HG03432 (cell line): ENCODE measurements around the gene RELCH.
A peak's percentile ranks its signal among the peaks of the same experiment; 100 is the strongest.

Source experiments
- ATAC-seq: cut with Tn5 transposase; IDR thresholded peaks from one replicate; pipeline ENCODE4 v1.9.1; 2021; ENCODE audit warnings: mild to moderate bottlenecking, moderate library complexity; ENCODE audit not compliant: unreplicated experiment

Gene RELCH

DNA sequence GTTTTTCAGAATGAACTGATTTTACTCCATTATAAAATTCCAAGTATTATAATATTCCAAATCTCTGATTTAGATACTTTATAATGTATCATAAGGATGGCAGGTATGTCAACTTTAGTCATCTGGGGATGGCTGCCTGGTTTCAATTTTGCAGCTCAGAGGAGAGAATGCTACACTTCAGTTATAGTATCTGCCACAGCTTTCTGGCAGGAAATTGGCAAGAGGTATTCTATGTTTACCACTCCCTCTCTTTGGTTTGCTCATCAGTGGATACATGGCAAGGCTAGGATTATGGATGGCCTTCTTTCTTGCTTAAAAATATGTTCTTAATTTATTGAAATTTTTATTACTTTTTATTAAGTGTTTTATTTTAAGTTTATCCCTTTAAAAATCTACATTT, 71.0 kb downstream of the RELCH start:
- ATAC-seq, result no peak

DNA sequence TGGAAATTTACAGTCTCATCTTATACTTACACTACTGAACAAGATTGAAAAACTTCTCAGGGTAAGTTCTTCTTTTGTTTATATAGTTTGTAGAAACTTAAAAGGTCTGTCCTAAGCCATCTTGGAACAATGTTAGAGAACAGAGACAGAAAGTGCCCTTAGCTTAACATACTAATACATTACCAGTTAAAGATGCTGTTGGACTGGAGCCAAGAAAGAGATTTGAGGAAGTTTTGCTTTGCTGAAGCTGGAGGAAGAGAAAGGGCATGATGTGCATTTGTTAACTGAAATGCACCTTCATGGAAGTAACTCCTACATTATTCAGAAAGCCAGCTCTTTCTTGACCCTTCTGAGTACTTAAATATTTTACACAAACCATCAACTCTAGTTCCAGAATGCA, 71.6 kb downstream of the RELCH start:
- no peak for ATAC-seq

DNA sequence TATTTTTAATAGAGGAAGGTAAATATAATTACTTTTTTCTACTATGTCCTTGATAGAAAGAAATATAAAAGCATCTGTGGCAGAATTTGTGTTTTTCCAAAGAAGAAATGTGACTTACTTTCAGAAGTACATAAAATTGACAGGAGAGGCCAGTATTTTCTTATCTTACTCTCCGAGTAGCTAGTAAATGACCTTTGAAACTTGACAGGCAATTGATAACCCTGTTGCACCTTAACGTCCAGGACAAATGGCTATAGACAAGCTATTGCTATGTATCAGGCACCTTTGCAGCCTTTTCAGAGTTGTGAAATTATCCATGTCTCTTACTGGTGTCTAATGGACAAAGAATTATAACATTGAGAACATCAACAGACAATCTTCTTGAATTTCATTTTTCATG, 75.0 kb downstream of the RELCH start:
- no peak for ATAC-seq

DNA sequence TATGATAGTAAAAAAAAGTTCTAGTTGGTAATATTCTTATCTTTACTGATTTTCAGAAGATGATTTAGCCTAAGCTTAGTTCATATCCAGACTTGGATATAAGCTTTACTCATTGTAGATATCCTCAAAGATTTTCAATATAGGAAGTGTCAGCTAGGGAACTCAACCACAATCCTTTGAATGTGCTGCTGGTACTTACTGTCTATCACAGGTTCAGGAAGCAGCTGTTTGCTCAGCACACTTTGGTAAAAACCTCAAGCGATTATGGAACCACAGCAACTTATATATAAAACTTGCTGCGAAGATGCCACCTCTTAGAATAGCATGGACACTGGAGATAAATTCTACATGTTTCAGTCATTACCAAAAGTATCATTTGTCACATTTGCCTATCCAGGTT, 77.9 kb downstream of the RELCH start:
- no peak for ATAC-seq

DNA sequence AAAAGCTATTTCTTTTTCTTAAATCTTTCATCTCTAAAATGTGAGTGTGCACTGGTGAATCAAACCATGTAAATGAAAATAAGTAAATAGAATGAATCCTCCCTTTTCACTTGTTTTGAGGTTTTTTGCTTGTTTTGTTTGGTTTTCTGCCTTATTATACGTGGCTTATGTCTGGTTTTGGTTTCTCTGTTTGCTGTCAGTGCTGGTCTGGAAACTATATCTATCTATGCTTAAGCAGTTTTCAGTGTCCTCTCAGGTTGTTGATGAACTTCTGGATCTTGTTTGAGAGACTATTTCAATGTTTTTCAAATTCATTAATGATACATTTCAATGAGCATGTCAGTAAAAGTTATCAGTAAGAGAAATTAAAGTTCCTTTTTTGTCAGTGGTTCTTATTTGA, 90.0 kb downstream of the RELCH start:
- ATAC-seq, result no peak

DNA sequence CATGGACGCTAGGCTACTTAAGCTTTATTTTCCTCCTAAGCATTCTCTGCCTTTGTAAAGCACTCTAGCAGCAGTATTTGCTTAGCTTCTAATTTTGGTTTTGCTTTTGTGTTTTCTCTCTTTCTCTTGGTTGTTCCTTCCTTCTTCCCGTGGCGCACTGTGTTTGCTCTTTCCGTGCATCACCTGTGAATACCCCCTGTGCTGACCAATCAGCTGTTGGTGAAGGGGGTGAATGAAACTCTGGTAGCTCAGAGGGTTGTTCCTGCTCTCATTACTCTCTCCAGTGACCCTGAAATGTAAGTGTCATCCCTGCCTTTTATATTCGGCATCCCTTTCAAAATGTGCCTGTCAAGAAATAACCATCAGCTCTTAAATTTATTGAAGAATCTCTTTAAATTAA, 92.5 kb downstream of the RELCH start:
- ATAC-seq, result no peak

DNA sequence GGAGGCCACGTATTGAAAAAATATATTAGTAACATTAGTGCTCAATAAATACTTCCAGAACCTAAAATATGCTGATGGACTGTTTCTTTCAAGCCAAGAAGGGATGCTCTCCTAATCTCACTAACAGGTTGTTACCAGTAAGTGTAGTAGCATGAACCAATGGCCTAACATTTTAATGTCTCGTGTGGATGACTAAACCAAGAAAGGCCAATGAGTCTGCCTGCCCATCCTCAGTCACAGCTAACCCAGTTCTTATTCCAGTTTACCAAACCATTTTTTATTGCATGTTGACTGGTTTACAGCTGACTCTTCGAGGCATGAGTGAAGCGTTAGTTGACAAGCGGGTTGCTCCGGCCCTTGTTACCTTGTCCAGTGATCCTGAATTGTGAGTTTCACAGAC, 93.0 kb downstream of the RELCH start:
- ATAC-seq, result no peak

DNA sequence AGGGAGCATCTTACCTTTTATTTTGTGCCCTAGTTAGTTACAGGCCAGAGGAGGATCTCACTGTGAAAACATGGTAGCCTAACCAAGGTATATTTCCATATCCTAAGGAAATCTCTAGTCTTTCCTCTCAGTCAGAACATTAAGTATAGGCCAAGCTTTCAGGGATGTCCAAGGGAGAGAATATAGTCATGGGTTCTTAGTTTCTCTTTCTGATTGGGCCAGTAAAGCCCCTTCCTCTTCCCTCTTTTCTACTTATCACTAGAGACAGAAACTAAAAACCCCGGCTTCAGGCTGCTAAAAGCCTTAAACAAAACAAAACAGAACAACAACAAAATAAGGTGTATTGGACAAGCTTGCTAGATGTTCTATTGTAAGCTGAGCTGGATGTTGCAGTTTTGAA, 93.7 kb downstream of the RELCH start:
- no peak for ATAC-seq

DNA sequence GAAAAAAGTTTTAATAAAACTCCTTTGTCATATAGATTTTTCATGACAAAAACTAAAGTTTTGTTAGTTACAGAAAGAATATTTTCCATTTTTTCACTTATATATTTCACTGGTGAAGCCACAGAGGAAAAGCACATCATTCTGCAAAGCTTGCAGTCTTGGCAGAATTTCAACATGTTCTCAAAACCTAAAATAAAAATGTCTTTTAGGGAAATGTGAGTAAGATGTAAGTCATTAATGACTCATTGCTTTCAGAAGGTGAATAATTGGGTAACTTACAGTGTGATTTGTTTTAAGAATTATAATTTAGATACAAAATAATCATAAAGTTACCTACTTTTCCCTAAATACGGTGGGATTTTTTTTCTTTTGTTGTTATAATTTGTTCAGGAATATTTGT, 94.6 kb downstream of the RELCH start:
- no peak for ATAC-seq

DNA sequence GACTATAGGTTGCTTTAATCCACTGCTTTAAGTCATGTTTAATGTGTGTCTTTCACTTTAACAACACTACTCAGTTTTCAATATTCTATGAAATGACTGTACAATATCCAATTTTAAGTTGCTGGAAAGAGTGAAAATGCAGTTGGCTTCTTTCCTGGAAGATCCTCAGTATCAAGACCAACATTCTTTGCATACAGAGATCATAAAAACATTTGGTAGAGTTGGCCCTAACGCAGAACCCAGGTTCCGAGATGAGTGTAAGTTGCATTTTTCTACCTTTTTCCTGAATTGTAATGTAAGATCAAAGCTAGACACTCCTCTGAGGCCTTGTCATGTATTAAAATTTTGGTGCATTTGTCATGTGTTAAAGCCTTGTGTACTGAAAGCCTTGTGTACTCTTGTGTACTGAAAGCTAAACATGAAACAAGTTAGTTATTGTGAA, 95.2 kb downstream of the RELCH start:
- ATAC-seq, result no peak

DNA sequence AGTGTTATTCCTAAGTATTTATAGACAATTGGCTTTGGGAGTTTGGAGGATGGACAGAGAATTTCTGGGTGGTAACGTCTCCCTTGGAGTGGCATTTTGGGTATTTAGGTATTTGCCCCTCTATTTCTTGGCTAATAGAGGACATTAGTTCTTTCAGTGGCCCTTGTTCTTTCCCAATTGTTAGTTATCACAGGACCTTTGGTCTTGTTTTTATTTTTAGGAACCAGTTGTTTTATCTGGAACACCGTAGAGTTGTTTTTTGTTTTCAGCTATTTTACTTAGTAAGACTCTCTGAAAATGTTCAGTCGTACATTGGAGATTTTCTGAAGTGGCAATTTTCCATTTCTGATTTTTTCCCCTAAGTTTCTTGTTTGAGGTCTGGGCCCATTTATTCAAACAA, 97.6 kb downstream of the RELCH start:
- no peak for ATAC-seq

DNA sequence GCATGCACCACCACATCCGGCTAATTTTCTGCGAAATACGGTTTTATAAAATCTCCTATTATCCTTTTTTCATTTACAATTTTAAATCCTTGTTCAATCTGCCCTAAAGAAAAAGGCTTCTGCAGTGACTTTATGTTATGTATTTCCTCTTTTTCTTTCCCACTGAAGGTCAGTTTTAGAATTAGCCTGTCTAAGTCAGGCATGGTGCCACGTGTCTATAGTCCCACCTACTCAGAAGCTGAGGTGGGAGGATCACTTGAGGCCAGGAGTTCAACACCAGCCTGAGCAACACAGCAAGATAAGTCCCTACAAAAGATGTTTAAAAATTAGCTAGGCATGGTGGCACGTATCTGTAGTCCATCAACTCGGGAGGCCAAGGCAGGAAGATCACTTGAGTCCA, 98.2 kb downstream of the RELCH start:
- ATAC-seq, result no peak

DNA sequence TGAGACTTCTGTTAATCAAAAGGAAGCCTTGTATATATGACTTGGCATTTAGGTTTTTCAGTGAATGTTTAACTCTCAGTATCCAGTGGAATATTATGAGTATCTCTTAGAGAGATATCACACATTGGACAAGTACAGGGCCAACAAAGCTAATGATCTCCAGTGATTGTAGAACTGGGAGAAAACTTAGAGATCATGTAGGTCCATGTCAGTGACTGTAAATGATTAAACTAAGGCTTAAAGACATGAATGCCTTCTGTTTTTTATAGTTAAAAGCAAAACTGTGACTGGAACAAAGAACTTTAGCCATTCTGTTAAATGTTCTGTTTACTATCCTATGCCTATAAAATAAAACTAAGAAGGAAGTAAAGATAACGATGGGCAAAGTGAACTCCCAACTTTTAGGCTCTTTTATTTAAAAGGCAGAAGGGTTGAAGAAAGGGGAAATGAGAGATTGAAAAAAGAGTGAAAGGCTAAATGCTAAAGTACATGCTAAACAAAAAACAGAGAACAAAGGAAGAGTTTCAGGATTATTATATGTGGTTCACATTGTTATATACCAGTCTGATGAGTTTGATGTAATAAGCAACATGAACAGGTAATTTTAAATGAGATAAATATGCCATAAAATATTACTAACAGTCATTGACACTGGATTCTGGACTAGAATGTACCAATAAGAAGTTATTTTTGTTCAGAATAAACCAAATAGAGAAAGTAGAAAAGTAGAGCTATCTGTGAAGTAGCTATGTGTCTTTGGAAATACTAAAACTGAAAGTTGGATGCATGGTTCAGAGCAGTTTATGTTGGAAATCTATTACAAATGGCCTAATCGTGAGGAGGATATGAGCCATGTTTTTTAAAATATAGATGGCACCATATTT, 101.0 kb downstream of the RELCH start:
- ATAC-seq, result peak; percentile 54

DNA sequence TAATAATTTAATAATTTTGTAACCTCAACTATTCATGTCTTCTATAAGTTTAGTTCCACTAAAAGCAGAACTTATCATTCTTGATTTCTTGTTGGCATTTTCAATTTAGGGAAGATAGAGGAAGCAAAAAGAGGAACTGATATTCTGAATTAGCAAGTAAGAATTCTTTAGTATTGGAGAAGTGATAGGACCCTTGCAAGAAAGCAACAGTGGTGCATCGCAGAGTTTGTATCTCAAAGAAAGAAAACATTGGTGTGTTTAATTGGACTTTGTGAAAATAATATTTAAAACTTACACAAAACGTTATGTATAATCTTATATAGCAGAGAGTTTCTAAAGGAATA, 101.6 kb downstream of the RELCH start:
- ATAC-seq, result peak; percentile 73

DNA sequence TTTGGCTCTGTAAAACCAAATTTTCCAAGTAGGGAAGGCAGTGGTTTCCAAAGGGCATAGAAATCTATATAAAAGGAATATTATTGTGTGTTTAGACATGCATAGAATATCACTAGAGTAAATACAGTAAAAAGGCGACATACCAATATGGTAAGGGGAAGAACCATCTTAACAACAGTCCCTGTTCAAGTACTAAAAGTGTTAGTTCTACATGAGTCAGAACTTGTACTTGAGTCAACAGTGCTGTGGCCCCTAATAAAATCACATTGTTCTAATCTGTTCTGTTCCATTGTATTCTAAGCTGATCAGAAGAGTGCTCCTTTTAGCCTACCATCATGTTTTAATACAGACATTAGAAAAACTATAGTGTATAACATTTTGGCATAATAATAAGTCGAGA, 102.0 kb downstream of the RELCH start:
- ATAC-seq, result peak; percentile 71

DNA sequence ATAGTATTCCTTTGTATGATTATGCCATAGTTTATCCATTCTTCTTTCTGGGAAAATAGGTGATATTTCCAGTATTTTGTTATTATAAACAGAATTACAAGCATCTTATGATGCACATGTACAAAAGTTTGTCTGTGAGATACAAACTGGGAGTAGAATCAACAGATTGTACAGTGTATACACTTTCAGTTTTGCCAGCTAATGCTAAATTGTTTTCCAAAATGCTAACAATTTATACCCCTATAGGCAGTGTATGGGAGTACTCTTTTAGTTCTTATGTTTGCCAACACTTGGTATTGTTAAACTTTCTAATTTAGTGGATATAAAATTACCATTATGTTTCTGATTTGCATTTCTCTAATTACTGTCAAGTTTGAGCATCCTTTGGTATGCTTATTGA, 107.0 kb downstream of the RELCH start:
- ATAC-seq, result no peak

DNA sequence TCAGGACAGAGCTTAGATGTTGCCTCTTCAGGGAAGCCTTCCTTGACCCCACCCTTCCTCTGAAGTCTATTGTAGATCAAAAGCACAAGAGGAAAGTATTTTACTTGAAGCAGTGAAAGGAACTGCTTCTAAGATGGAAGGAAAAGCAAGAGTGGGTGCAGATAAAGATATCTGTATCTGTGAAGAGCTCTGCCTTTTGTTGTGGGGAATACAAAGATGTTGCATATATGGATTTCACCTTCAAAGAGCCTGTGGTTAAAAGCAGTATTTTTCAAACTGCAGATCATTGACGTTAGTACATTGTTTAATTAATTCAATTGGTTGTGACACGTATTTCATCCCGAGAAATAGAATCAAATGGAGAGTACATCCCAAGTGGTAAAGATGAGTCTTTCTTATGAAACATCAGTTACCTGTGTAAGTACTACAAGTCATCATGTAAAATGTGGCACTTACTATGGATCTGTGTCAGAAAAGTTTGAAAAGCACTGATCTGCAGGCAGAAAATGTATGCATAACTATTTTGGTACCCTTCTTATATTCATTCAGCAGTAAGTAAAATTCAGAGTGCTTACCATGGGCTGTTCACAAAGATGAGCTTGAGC, 113.4 kb downstream of the RELCH start:
- ATAC-seq, result no peak

DNA sequence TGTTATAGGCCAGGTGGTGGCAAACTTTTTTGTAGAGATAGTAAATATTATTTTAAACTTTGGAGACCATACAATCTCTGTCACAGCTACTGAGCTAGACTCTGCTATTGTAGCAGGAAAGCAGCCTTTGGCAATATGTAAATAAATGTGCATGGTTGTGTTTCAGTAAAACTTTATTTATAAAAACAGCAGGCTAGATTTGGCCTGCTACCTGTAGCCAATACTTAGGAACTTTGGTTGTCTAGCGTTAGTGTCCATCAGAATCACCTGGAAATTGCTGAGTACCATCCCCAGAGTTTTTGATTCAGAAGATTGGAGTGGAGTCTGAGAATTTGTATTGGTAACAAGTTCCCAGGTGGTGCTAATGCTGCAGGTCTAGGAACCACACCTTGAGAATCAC, 114.3 kb downstream of the RELCH start:
- no peak for ATAC-seq

DNA sequence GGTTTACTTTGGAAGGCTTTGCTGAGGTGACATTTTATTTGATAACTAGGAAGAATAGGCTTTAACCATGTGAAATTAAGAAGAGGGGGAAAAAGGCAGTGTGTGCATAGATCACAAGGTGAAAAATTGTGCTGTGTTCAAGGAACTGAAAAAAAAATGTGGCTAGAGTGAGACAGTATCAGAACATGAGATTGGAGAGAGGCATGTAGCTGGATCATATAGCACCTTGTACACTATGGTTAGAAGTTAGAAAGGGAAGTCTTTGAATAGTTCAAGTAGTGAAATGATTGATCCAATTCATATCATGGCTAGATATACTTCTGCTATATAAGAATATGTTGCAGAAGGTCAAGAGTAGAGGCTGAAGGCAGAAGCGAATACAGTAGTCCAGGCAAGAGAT, 125.8 kb downstream of the RELCH start:
- peak; percentile 50 for ATAC-seq

DNA sequence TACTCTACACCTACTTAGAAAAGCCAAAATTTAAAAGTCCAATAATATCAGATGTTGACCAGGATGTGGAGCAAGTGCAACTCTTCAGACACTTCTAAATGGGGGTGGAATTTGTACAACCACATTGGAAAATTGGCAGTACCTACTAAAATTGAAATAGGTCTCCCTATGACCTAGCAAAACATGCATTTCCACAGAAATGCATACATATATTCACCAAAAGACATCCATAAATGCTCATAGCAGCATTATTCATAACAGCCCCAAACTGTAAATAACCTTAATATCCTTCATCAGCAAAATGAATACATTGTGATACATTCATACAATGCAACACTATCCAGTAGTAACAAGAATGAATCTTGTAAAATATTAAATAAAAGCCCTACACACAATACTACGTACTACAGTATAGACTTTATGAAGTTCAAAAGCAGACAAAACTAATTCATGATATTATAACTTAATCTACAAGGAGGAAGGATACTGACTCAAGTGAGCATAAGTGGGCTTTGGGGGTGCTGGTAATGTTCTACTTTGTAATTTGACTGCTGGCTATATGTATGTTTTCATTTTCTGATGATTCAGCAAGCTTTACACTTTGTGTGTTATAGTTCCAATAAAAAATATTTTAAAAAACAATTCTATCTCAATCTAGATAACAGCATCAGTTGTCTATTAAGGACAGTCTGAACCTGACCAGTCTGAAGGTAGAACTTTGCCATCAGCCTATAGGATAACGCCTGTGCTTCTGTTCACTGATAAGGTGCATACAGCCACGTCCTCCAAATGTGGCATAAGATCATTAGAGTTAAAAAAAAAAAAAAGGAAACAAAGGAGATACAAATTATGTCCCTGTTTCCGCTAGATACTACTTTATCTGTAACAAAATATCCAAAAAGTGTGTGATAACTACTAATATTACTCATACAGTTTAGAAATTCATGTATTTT, 131.4 kb downstream of the RELCH start:
- ATAC-seq, result no peak

DNA sequence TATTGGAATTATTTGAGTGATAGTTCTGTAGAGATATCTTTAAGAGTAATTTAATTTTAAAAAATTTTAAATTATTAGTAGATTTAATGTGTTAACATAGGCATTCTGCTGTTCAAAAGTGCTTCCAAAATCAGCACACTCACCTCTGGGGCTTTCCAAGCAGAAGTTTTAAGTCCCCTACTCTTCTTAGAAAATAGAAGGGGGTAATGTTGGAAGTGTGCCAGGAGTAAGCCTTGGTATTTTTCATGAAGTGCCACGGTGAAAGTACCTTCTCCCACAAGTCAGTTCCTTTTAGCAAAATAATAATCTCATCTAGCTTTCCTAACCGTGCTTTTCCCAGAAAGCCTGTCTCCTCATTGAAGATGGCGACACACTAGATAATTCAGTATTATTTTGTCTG, 134.1 kb downstream of the RELCH start:
- ATAC-seq, result no peak
